NCI-H524 (cell line): ENCODE results near the gene PRKCB.
A peak's percentile ranks its signal among the peaks of the same experiment; 100 is the strongest.
"Not testable (repeated sequence)": the region's sequence is repeated elsewhere in the genome, so short reads cannot be mapped to it uniquely, and the experiment has no call there.

Source experiments
- DNase-seq, 2 experiments: peaks; one replicate each; lab custom pipeline; 2025; lab: John Stamatoyannopoulos, UW

PRKCB gene

DNA sequence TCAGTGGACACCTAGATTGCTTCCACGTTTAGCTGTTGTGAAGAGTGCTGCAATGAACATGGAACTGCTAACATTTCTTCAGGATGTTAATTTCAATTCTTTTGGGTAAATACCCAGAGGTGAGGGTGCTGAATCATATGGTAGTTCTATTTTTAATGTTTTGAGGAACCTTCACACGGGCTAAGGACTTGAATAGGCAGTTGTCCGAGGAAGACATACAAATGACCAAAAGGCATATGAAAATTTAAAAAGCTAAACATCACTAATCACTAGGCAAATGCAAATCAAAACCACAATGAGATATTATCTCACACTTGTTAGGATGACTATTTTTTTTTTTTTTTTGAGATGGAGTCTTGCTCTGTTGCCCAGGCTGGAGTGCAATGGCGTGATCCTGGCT lies 173.3 kb downstream of the PRKCB start:
- no peak for DNase-seq

DNA sequence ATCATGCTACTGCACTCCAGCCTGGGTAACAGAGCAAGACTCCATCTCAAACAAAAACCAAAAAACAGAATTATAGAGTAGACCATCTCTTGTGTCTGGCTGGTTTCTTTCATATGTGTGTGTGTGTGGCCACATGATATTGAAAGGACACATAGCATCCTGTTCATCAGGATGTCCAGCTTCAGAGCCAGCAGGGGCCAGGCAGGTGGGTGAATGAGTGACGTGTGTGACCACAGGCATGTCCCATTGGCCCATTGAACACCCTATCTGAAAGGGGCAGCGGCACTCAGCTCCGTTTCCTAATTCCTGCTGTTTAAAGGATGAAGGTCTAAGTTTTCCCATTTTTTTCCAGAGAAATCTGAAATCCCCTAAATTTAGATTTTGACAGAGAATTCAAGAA lies 174.2 kb downstream of the PRKCB start:
- DNase-seq, result no peak

DNA sequence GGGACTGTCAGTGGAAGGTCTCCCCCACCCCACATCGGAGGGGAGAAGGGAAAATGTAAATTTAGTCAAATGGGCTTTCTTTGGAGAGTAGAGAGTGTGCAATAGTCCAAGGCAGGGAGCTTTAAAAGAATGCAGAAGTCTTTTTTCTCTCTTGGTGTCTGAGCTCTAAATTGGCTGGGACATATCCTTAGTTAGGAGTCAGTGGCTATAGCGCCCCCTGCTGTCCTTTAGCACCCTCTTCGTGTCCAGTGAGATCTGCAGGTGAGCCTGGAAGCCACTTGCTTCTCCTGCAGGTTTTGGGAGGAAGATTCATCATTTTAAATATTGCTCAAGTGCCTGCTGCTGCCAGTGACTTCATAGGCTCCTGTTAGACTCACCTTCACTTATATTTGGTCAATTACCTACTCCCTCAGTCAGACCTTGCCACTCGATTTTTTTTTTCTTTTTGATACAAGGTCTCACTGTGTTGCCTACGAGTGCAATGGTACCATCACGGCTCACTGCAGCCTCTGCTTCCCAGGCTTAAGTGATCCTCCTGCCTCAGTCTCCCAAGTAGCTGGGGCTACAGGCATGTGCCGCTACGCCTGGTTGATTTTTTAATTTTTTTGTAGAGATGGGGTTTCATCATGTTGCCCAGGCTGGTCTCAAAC lies 174.8 kb downstream of the PRKCB start:
- peak in 1 of 2 experiments; percentile 48 for DNase-seq

DNA sequence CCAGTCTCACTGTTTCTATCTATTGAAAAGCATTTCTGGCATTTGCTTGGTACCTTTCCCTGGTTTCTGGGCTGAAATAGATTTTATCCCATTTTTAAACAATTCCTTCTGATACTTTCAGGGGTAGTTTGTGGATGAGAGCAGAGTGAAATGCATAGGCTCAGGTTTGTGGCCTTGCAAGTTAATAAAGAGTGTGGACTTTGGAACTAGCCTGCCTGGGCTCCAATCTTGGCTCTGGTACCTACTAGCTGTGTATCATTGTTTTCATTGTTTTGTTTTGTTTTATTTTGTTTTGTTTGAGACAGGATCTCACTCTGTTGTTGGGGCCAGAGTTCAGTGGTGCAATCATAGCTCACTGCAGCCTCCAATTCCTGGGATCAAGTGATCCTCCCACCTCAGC lies 175.5 kb downstream of the PRKCB start:
- DNase-seq, result no peak

DNA sequence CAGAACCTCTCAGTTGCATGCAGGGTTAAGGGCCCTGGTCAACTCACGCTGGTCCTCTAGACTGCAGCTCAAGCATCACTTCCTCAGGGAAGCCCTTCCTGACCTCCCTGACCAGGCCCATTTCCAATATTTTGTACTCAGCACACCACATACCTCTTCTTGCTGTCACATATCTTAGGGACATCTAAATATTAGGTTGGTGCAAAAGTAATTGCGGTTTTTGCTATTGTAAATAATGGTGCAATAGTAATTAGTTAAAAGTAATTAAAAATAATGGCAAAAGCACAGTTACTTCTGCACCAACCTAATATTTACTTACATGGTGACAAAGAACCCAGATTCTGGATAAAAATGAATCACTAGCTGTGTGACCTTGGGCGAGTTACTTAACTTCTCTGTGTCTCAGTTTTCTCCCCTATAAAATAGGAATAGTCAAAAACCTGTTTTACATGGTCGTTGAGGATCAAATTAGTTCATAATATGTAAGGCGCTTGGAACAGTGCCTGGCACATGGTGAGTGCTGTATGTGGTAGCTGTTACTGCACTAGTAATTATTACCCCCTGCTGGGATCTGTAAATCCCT lies 177.4 kb downstream of the PRKCB start:
- no peak for DNase-seq

DNA sequence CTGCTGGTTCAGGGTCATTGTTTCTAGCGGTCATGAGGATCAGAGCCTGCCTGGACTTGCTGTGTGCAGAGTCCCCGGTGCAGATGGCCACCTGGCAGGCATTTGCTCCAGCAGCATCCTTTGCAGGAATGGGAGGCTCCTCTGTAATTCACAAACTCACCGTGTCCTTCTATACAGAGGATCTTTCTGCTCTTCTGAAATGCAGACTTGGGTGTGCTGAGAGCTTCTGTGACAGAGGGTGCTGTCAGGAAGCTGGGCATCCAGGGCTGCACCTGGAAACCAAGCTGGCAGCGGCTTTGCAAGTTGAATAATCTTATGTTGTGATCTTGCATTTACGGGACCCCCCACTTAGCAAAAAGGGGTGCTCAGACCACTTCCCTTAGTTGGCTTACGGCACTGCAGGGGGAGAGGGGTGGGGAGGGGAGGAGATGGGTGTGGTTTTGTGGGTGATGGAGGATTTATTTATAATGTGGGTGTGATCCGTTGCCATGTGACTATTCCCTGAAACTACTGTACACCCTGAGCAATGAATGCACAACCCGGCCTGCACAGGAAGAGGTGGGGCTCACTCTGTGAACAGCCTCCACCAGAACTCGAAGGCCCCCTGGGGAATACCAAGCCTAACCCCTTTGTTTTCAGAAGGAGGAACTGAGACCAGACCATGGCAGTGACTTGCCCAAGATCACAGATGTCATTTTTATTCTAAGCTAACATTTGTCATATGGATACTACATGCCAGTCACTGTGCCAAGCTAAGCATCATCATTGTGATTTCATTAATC lies 178.3 kb downstream of the PRKCB start:
- DNase-seq, result no peak

DNA sequence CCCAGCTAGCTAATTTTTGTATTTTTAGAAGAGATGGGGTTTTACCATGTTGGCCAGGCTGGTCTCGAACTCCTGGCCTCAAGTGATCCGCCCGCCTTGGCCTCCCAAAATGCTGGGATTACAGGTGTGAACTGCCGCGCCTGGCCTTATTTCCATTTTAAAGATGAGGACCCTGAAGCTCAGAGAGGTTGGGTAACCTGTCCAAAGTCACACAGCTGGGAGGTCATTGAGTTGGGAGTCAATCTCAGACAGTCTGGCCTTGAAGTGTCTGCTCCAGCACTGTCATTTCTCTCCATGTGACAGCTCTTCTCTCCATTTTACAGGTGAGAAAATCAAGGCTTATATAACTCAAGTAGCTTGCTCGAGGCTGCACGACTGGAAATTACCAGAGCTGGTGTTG lies 179.2 kb downstream of the PRKCB start:
- not testable (repeated sequence) for DNase-seq

DNA sequence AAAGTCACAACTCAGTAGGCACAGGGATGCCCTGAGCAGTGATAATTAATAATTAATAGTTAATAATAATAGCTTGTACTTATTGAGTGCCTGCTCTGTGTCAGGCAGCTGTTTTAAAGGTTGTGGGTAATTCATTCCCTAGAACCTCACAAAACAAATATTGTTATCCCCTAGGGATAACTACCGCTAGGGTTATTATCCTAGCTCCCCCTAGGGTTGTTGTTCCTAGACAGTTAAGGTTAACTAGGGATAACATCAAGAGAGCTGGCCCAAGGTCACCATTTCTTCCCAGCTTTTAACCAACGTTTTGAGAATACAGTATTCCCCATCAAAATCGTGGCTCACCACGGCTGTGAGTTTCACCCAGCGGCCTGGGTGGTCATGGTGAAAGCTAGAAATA lies 180.1 kb downstream of the PRKCB start:
- DNase-seq, result no peak

DNA sequence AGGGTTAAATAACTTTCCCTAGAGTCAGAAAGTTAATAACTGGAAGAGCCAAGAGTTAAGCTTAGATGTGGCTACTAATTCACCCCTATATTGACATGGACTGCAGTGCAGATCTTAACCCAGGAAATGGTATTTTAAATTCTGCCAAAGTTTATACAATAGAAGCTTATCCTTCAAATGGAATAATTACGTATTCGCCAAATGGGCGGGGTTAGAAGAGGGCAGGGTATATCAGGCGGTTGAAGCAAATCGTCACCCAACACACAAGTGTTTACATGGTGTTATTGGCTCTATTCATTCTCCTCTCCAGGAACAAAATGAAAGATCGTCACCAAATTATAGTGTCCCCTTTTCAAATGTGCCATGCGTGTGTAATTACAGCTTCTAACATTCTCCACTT lies 182.7 kb downstream of the PRKCB start:
- DNase-seq, result no peak

DNA sequence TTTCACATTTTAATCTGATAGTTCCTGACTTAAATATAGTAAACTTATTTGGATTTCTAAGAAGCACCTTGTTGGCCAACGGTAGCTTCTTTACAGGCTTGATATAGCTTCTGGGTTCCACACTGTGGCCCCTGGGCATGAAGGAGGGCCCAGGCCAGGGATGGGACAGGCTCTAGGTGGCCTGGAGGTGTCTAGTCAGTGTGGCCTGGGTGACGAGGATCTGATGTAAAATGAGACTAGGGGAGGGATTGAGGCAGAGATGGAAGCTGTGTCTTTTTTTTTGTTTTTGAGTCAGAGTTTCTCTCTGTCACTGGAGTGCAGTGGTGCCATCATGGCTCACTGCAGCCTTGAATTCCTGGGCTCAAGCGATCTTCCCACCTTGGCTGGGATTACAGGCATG lies 187.0 kb downstream of the PRKCB start:
- no peak for DNase-seq

DNA sequence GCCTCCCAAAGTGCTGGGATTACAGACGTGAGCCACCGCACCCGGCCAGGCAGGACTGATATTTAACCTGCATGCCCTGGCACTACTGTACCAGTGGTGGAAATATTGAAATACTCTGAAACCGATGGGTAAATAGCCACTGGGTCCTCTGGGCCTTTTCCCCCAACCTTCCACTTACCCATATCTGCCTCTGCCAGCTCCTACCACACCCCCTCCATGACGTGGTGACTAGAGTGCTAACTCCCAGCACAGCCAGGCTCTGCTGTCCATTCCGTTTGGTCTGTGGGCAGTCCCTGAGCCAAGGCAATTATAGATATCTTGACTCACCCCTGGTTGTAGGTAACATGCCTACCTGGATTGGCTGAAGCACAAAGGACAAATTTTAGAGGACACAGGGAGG lies 187.8 kb downstream of the PRKCB start:
- no peak for DNase-seq

DNA sequence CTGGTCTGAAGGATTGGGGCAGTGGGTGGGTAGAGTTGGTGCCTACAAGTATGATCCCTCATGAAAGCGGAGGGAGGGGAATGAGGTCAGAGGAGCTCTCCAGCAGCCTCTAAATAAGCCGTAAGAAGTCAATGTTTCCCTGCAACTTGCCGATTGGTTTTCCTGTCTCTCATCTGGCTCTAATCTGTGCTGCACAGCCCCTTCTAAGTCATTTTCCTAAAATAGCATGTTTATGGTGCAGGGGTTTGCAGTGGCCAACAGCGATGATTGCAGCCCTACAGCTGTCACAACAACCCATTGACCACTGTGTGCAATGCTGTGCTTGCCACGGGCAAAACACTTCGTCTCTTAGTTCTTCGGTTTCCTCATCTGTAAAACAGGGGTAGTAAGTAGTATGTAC lies 189.2 kb downstream of the PRKCB start:
- no peak for DNase-seq

DNA sequence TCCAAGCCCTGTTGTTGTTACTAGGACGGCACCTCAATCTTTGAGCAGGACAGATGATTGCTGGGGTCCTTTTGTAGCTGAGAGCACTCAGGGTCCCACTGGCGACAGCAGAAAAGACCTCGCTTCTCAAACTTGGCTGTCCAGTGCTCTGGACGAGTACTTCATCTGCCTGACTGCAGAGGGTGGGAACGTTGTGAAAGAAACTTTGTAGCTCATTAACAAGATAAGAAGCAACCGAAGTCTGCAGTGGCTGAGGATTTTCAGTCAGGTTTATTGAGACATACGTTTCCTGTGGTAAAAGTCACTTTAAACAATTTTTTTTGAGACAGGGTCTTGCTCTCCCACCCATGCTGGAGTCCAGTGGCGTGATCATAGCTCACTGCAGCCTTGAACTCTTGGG lies 191.7 kb downstream of the PRKCB start:
- DNase-seq, result no peak

DNA sequence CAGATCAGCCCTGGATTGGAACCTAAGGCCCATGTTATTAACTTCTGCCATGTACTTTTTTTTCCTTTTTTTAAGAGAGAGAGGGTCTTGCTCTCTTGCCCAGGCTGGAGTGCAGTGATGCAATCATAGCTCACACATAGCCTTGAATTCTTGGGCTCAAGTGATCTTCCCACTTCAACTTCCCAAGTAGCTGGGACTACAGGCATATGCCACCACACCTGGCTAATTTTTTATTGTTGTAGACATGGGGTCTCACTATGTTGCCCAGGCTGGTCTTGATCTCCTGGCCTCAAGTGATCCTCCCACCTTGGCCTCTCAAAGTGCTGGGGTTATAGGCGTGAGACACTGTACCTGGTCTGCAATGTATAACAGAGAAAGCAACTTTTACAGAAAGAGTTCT lies 194.1 kb downstream of the PRKCB start:
- DNase-seq, result not testable (repeated sequence)

DNA sequence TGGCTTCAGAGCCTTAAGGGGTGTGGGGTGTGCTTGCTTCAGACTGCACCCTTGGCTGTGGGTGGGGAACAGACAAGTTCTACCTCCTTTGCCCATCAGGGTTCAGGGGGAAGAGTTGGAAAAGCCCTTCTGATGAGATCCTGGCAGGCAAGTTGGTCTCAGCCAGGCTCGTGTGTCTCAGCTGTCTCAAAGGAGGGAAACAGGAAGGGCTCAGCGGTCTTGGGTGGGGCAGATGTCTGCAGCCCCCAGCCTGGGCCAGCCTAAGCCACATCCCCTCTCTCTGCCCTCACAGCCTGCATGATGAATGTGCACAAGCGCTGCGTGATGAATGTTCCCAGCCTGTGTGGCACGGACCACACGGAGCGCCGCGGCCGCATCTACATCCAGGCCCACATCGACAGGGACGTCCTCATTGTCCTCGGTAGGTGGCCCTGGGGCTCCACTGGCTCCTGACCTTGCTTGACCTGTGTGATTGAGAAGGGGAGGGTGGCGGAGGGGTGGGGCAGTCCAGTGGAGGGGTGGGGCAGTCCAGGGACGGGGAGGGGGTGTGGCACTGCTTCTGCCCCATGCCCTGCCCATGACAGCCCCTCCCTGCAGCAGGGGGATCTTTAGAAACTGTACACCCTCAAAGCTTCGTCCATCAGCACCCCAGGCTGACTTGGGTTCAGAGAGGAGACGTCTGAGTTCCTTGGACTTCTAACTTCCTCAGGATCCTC lies 199.5 kb downstream of the PRKCB start:
- DNase-seq, result no peak

DNA sequence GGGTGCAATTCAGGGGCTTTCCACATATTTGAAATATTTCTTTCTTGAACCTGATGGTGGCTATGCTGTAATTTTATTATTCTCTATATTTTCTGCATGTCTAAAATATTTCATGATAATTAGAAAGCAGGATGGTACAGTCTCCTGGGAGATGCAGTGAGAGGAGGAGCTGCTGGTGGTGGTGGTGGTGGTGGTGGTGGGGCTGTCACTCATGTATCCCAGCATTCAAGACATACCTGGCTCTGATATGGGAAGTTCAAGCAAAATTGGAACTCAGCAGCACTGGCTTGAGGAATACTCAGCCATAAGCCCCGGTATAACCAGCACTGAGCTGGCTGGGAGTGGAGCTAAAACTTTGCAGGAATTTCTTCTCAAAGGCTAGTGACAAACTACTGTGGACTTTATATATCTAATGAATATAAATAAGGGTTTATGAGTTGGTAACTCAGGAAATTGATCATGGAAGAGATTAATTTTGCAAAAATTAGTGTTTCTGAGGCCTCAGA lies 200.3 kb downstream of the PRKCB start:
- DNase-seq, result no peak

DNA sequence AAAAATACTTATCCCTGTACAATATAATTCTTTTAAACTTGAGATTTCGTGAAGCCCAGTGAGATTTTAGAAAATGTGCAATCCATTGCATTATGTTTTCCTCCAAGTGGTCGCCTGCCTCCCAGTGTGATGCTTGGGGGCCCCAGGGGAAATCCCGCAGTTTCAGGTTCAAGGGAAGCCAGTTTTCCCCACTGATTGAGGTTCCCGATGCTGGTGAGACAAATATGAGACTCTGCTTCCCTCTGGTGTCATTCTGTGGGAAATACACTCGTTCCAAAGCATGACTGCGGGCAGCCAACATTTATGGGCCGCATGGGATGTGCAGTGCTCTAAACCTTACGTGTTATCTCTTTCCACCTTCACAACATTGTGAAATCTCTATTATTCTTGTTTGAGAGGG lies 200.8 kb downstream of the PRKCB start:
- DNase-seq, result peak; percentile 42 to 45

DNA sequence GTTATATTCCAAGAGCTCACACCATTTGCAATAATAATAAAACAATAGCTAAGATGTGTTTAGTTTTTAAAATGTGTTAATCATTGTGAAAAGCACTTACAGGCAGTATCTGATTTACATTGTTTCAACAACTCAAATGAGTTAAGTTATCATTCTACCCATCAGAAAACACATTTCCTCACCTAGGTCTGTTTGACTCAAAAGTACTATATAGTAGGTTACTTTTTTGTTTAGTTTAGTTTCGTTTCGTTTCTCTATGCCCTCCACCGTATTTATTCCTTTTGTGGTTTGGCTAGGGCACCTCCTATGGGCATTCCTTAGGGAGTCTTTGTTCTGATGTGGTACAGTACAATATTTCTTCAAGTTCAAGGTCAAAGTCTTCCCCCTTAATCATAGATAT lies 201.6 kb downstream of the PRKCB start:
- DNase-seq, result no peak

DNA sequence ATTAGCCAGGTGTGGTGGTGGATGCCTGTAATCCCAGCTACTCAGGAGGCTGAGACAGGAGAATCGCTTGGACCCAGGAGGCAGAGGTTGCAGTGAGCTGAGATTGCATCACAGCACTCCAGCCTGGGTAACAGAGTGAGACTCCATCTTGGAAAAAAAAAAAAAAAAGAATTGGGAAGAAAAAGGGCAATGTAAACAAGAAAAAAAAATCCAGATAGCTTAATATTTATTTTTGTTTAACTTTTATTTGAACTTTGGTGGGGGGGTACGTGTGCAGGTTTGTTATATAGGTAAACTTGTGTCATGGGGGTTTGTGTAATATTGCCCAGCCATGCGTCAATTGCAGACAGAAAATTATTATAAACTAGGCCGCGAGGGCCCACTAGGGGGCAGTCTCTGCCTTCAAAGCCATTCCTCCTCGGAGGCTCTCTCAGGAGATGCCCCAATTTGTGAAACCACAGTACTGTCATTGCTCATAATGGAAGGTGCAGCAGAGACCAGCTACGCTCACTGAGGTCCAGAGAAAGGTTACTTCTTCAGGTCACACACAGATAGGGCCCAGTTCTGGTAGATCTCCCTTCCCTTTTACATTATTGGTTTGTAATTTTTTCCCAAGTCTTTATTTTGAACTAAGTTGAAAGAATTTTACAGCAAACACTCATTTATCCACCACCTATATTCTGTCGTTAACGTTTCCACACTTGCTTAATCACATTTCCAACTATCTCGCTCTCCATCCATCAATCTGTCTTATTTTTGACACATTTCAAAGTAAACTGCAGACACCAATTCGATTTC lies 206.2 kb downstream of the PRKCB start:
- DNase-seq, result peak; percentile 25 to 71

DNA sequence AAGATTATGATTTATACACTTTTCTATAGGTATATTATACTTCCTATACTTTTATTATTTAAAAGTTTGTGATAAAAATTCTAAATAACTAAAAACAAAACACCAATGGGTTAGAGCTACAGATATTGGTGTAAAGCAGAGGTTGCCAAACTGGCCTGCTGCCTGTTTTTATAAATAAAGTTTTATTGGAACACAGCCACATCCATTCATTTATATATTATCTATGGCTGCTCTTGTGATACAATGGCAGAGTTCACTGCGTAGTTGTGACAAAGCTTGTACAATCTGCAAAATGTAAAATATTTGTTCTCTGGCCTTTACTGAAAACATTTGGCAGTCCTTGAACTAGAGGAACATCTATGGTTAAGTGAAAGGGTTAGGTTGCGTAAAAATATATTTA lies 208.7 kb downstream of the PRKCB start:
- DNase-seq, result no peak

DNA sequence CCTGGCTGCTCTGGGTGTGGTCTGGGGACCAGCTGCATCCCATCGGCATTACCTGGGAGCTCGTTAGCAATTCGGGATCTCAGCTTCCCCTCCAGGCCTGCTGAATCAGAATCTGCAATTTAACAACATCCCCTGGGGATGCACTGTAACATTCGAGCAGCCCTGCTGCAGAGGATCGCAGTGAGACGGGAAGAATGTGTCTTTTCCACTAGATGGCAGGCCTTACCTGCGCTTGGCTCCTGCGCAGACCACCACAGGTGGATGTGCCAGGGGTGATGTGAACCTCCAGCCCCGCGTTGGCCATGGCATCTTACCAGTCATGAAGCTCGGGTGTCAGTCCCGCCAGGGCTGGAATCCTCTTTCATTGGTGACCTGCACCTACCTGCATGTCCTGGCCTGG lies 209.9 kb downstream of the PRKCB start:
- DNase-seq, result peak; percentile 7 to 25

DNA sequence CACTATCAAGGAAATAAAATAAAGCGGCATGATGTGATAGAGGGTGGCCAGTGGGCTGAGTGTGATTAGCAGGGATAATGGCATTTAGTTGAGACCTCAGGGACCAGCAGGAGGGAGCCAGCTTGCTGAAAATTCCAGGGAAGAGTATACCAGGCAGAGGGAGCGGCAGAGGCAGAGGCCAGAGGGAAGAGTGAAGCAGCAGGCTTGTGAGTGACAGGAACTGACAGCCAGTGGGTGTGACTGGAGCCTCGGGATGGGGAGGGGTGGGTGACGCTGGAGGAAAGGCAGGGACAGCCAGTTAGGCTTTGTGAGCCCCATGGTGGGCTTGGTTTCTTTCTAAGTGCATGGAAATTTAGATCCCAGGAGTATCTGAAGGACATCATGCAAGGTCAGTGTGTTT lies 210.7 kb downstream of the PRKCB start:
- DNase-seq, result no peak
